WTC11 (cell line): Measurements from ENCODE around the gene NTMT1.
"Not testable (repeated sequence)": the region's sequence is repeated elsewhere in the genome, so short reads cannot be mapped to it uniquely, and the experiment has no call there.

Experiments
- CREB1 ChIP-seq: sonication (generic); formaldehyde crosslinking; IDR thresholded peaks from 2 replicates; pipeline ENCODE4 v1.8.0; 2023; ENCODE audit warnings: mild to moderate bottlenecking, missing genetic modification reagents
- CTCF ChIP-seq: fragments of 200-600 bp; IDR thresholded peaks from 2 replicates; pipeline ENCODE4 v1.8.0; 2022; ENCODE audit warnings: antibody characterized with exemption
- JUN ChIP-seq: sonication (generic); formaldehyde crosslinking; IDR thresholded peaks from 2 replicates; pipeline ENCODE4 v1.8.0; 2023; ENCODE audit warnings: mild to moderate bottlenecking, missing genetic modification reagents
- MXD4 ChIP-seq: fragments of 250-450 bp; sonication (Bioruptor Pico); IDR thresholded peaks from 2 replicates; pipeline ENCODE4 v1.8.0; 2021; ENCODE audit warnings: mild to moderate bottlenecking, moderate library complexity, borderline replicate concordance
- NFYB ChIP-seq: sonication (generic); formaldehyde crosslinking; conservative IDR thresholded peaks from 2 replicates; pipeline ENCODE4 v1.8.0; 2022; ENCODE audit warnings: low read depth, missing genetic modification reagents
- PRRX2 ChIP-seq: fragments of 250-450 bp; sonication (Bioruptor Pico); IDR thresholded peaks from 2 replicates; pipeline ENCODE4 v1.8.0; 2021; ENCODE audit warnings: mild to moderate bottlenecking
- RELA ChIP-seq: sonication (generic); formaldehyde crosslinking; IDR thresholded peaks from 2 replicates; pipeline ENCODE4 v1.8.1; 2022; ENCODE audit warnings: missing genetic modification reagents, mild to moderate bottlenecking, borderline replicate concordance
- SMAD4 ChIP-seq: sonication (generic); formaldehyde crosslinking; IDR thresholded peaks from 2 replicates; pipeline ENCODE4 v1.8.0; 2022; ENCODE audit warnings: mild to moderate bottlenecking, missing genetic modification reagents
- USF1 ChIP-seq: sonication (generic); formaldehyde crosslinking; IDR thresholded peaks from 2 replicates; pipeline ENCODE4 v1.8.0; 2022; ENCODE audit warnings: mild to moderate bottlenecking, missing genetic modification reagents
- ZNF121 ChIP-seq: sonication (generic); formaldehyde crosslinking; IDR thresholded peaks from 2 replicates; pipeline ENCODE4 v1.8.0; 2023; ENCODE audit warnings: missing genetic modification reagents
- ZNF416 ChIP-seq: fragments of 250-450 bp; sonication (Bioruptor Pico); IDR thresholded peaks from 2 replicates; pipeline ENCODE4 v1.9.0; 2021; ENCODE audit warnings: mild to moderate bottlenecking, inconsistent platforms
- ZNF423 ChIP-seq: fragments of 250-450 bp; sonication (Bioruptor Pico); IDR thresholded peaks from 2 replicates; pipeline ENCODE4 v2.1.2; 2022; ENCODE audit warnings: mild to moderate bottlenecking, moderate library complexity
- TF ChIP-seq, protein P1 (sequence below): sonication (generic); formaldehyde crosslinking; IDR thresholded peaks from 2 replicates; pipeline ENCODE4 v1.8.0; 2022; ENCODE audit warnings: mild to moderate bottlenecking, missing genetic modification reagents

DNA sequence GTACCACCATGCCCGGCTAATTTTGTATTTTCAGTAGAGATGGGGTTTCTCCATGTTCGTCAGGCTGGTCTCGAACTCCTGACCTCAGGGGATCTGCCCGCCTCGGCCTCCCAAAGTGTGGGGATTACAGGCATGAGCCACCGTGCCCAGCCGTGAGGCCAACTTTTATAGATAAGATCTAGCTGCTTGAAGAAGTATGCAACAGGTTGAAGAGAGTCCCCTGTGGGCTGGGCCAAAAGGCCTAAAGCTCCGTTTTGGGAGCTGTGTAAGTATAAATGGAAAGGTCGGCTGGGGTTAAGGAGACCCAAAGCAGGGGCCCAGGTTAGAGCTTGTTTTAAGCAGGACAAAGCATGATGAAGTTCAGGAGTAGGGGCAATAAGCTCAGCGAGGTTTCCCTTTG is 33.2 kb upstream of the NTMT1 start:
- not testable (repeated sequence) for TF ChIP-seq ZNF121; ZNF416 (CRISPR knock-in tag); CTCF; ZNF423 (CRISPR knock-in tag); JUN (CRISPR knock-in tag); RELA; SMAD4; MXD4; PRRX2 (CRISPR knock-in tag); USF1; NFYB; CREB1 (CRISPR knock-in tag)
- TF ChIP-seq, protein P1, sequence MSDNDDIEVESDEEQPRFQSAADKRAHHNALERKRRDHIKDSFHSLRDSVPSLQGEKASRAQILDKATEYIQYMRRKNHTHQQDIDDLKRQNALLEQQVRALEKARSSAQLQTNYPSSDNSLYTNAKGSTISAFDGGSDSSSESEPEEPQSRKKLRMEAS (CRISPR knock-in tag): not testable (repeated sequence)
